PC-9 (cell line): ENCODE measurements around the gene STEEP1.

Experiments used
- EZH2 ChIP-seq: fragments of 200-600 bp; sonication (generic); IDR thresholded peaks from 2 replicates; pipeline ENCODE4 v1.8.0; 2017; ENCODE audit warnings: antibody characterized with exemption, low read depth
- TF ChIP-seq, protein P1 (sequence below): fragments of 200-600 bp; sonication (generic); conservative IDR thresholded peaks from 2 replicates; pipeline ENCODE4 v1.6.1; 2017; ENCODE audit warnings: mixed run types, antibody characterized with exemption, mild to moderate bottlenecking, moderate library complexity

DNA sequence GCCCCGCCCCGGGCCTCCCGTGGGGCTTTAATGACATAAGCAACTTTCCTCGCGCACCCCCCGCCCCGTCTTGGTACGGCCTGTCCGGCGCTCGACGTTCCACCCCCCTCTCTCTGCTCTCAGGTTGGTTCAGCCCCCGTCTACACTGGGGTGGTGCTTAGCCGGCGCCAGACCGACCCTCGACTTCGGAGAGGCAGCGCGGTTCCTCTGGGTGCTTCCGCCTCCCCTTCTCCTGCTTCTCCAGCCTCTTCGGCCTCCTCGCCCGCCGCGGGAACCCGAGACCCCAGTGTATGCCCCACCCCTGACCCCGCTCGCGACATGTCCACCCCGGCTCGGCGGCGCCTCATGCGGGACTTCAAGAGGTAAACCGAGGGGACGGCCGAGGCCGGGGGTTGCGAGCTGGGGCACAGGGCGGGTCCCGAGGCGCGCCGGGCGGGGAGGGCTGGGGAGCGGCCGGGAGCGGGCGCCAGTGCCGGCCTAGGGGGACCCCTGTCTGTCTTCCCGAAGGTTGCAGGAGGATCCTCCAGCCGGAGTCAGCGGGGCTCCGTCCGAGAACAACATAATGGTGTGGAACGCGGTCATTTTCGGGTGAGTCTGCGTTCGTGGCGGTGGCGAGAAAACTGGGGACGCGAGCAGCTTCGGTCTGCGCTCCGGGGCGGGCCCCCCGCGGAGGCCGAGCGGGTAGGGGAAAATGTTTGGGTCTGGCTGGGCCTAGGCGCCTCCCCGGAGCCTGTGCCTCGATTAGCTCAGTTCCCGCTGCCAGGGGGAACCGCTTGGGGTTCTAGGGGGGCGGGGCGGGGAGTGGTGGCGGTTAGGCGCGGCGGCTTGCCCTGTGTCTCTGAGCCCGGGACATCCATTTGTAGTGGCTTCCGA is 9.4 kb upstream of the STEEP1 start, which contains the start of gene UBE2A:
- TF ChIP-seq, protein P1, sequence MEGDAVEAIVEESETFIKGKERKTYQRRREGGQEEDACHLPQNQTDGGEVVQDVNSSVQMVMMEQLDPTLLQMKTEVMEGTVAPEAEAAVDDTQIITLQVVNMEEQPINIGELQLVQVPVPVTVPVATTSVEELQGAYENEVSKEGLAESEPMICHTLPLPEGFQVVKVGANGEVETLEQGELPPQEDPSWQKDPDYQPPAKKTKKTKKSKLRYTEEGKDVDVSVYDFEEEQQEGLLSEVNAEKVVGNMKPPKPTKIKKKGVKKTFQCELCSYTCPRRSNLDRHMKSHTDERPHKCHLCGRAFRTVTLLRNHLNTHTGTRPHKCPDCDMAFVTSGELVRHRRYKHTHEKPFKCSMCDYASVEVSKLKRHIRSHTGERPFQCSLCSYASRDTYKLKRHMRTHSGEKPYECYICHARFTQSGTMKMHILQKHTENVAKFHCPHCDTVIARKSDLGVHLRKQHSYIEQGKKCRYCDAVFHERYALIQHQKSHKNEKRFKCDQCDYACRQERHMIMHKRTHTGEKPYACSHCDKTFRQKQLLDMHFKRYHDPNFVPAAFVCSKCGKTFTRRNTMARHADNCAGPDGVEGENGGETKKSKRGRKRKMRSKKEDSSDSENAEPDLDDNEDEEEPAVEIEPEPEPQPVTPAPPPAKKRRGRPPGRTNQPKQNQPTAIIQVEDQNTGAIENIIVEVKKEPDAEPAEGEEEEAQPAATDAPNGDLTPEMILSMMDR: peak; percentile 61; the same call in 1 of the 2 replicates
- TF ChIP-seq EZH2: no peak
